GM21576 (cell line): Measurements from ENCODE around the gene OR8G5.

Experiments
- ATAC-seq: cut with Tn5 transposase; IDR thresholded peaks from one replicate; pipeline ENCODE4 v1.9.1; 2021; ENCODE audit warnings: mild to moderate bottlenecking, moderate library complexity; ENCODE audit not compliant: unreplicated experiment

OR8G5 gene

DNA sequence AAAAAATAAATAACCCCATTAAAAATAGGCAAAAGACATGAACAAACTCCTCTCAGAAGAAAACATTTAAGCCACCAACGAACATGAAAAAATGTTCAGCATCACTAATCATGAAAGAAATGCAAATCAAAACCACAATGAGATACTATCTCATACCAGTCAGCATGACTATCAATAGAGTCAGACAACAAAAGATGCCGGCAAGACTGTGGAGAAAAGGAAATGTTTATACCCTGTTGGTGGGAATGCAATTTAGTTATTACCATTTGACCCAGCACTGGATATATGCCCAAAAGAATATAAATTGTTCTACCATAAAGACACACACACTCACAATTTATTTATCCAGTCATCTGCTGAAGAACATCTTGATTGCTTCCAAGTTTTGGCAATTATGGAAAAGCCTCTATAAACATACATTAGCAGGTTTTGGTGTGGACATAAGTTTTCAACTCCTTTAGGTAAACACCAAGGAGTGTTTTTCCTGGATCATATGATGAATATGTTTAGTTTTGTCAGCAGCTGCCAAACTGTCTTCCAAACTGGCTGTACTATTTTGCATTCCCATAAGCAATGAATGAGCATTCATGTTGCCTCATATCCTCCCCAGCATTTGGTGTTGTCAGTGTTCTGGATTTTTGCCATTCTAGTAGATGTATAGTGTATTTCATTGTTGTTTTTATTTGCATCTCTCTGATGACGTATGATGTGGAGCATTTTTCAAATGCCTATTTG lies 29.6 kb downstream of the OR8G5 start:
- ATAC-seq = no peak

DNA sequence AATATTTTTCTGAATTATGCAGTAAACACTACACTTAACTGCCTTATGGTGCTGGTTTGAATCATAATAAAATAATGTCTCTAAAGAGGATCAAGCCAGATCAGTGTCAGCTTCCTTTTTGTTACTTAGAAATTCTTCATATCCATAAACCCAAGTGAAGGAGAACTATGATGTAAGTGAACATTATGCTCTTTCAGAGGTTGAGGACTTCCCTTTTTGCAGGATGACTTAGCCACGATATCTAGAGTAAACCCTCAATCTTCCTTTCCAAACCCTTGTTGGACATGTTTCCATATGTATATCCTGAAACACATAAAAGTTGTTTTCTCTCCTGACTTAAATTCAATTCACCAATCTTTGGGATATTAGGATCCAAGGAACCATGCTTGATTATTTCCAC lies 38.5 kb downstream of the OR8G5 start:
- ATAC-seq = no peak

GRCh38 chr11:124296016-124296415 lies 39.8 kb downstream of the OR8G5 start:
- no peak for ATAC-seq

DNA sequence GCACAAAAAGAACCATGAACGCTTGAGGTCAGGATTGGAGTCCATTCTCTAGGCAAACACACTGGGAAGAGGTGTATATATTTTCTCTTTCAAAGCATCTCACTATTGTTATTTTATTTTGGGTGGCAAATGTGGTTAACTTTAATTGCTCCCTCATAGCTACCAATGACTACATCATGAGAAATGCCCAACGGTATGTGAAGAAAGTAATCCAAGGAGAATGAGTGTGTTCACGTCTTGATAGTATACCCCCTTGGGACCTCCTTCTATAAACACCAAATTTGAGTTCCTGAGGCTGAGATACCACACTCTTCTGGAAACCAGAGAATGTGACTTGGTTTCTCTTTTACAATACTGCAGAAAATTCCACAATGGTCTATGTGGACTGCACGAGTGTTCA lies 41.7 kb downstream of the OR8G5 start:
- no peak for ATAC-seq

DNA sequence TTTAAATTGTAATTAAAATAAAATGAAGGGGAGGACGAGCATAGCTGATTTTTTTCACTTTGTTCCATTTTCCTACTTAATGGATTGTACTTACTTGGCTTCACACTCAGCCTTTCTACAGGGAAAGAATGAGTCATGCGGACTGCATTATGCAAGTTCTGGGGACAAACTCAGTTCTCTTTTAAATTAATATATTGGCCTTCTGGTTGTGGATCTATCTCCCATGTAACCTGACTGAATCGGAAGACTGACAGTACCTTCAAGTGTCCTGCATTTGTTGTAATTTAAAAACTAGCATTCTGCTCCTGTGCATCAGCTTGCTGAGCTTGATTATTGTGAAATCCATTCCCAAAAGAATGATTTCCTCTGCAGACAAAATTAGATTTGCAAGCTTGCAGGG lies 45.4 kb downstream of the OR8G5 start:
- no peak for ATAC-seq

DNA sequence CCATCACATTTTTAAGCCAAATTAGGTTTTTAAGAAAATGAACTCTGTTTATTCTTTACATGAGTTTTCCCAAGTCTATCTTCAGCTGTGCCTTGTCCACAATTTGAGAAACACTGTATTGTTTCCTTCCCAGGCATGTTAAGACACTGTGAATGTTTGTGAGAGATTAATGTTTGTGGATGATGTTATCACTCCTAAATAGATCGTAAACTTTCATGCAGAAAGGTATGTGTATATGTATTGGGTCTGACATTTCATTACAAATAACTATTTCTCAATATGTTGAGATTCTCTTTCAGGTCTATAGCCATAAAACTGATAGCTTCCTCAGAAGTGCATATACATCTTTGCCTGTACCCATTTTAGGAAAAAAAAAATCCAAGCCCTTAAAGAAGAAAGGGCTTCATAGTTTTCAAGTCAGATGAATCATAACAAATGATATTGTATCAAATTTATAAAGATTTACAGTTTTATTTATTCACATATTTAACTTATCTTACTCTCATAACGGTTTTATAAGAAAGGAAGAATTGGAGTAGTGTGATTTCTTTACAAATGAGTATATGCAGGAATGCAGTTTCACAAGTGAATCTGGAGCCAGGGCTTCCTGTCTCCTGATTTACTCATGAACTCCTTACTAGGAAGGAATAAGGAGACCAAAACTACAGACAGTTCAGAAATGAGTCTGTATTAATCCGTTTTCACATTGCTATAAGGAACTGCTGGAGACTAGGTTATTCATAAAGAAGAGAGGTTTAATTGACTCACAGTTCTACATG lies 46.4 kb downstream of the OR8G5 start:
- ATAC-seq = no peak

- ATAC-seq = no peak
Observed at GRCh38 chr11:124307093-124307492, 50.9 kb downstream of the OR8G5 start.

- no peak for ATAC-seq
Observed at GRCh38 chr11:124310721-124311120, 54.5 kb downstream of the OR8G5 start.

DNA sequence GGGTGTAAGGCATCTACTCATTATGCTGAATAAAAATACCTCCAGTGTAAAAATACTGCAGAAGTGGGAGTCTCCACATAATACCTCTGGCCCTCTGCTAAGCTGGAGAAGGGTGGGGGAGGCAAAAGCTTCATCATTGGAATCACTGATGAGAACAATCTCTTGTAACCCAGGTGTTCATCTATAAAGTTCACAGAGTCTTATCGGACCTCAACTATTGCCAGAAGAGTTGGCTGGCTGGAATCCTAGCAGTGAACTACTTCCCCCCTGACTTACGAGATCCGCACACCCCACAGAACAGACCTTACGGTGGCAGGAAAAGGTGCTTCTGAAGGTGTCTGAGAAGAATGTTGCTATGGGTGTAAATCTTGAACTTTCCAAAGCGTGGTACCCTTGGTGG lies 55.1 kb downstream of the OR8G5 start:
- no peak for ATAC-seq

- ATAC-seq = no peak
Observed at GRCh38 chr11:124311670-124312069, 55.5 kb downstream of the OR8G5 start.

- no peak for ATAC-seq
Observed at GRCh38 chr11:124313131-124313530, 57.0 kb downstream of the OR8G5 start.

DNA sequence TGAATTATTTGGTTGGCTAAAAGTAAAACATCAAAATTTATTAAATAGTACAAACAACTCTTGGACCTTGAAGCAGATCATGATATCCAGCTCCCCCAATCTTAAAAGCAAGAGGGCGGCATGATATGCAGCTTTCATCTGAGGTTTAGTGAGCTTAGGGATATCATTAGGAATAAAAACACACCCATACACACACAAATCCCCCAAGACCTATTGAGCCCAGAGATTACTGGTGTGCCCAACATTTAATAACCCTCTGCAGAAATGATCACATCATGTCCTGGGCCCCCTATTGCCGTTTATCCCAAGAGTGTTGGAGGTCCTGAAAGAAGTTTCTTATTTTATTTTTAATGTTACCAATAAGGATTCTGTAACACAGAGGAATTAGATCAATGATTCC lies 57.7 kb downstream of the OR8G5 start, which contains the start of gene OR8D1:
OR8D1 (minus strand) TSS at position 101 of the 400 bp plus-strand sequence. CDS start 3,183 bp downstream, outside the sequence.
- no peak for ATAC-seq

DNA sequence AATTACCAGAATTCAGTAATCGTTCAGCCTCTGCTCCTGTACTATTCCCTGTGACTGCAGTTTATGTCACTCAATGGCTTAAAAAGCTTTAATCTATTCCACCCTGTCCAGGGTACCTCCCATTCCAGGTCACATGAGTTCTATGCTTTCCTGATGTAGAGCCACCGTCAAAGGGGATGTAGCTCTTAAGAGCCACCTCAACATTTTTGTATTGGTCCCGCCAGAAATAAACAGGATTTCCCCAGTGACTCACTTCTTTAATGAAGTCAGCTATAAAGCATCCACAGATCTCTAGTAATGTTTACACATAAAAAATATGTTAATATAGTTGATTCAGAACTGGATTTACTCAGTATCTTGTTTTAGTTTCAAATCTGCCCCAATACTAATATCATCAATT lies 58.9 kb downstream of the OR8G5 start:
- no peak for ATAC-seq
